ENCODE results near the gene CYP27A1.

DNA sequence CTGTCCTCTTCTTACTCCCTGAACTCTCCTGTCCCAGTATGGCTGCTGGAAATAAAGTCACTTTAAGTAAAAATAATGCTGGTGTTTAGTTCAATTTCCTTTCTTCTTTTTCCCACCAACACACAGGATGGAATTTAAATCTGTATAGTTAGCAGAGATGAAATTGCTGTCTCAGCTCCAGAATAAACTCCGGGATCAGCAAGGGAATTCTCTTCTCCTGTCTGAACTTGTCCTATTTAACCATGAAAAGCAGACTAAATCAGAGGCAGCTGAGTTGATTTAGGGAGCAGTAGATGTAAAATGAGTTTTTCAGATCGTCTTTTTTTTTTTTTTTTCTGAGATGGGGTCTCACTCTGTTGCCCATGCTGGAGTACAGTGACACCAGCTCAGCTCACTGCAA is 45.4 kb upstream of the CYP27A1 start:
- TF ChIP-seq CTCF (conservative IDR thresholded peaks at IDR 0.05) (no peak), EZH2 (IDR thresholded peaks at IDR 0.05; ENCODE audit: low read depth) (no peak)

All from PC-9 (cell line).